DMS 273 treated with DMSO at 0.1 percent for 48 hours (cell line): ENCODE data around the gene GABRA6.
"Not testable (repeated sequence)": the region's sequence is repeated elsewhere in the genome, so short reads cannot be mapped to it uniquely, and the experiment has no call there.

Experiments used
- DNase-seq: peaks from one replicate; lab custom pipeline; 2025; lab: John Stamatoyannopoulos, UW

GABRA6 gene

GRCh38 chr5:161685461-161685860 lies at the start of gene GABRA6:
Gene GABRA6 (plus strand): TSS chr5:161685721. CDS start chr5:161685990, 269 bp downstream.
- no peak for DNase-seq

- no peak for DNase-seq
Measured at GRCh38 chr5:161637591-161637990, 47.9 kb upstream of the GABRA6 start.

- no peak for DNase-seq
Measured at GRCh38 chr5:161641444-161641843, 44.1 kb upstream of the GABRA6 start.

- DNase-seq, result no peak
Measured at GRCh38 chr5:161645264-161645663, 40.3 kb upstream of the GABRA6 start.

GRCh38 chr5:161651926-161652325 lies 33.6 kb upstream of the GABRA6 start:
- not testable (repeated sequence) for DNase-seq

GRCh38 chr5:161660806-161661205 lies 24.7 kb upstream of the GABRA6 start:
- DNase-seq, result no peak

GRCh38 chr5:161663431-161663830 lies 22.1 kb upstream of the GABRA6 start:
- no peak for DNase-seq

- DNase-seq, result no peak
Measured at GRCh38 chr5:161676103-161676502, 9.4 kb upstream of the GABRA6 start.

GRCh38 chr5:161686149-161686548 lies 628 bp downstream of the GABRA6 start:
- DNase-seq, result no peak

- no peak for DNase-seq
Measured at GRCh38 chr5:161686881-161687280, 1.4 kb downstream of the GABRA6 start.

GRCh38 chr5:161687316-161687715 lies 1.8 kb downstream of the GABRA6 start:
- no peak for DNase-seq

- no peak for DNase-seq
Measured at GRCh38 chr5:161691911-161692310, 6.4 kb downstream of the GABRA6 start.

- no peak for DNase-seq
Measured at GRCh38 chr5:161697001-161697400, 11.5 kb downstream of the GABRA6 start.

- no peak for DNase-seq
Measured at GRCh38 chr5:161700065-161700464, 14.5 kb downstream of the GABRA6 start.

- DNase-seq, result no peak
Measured at GRCh38 chr5:161703528-161703927, 18.0 kb downstream of the GABRA6 start.

- no peak for DNase-seq
Measured at GRCh38 chr5:161707382-161707781, 21.9 kb downstream of the GABRA6 start.

- DNase-seq, result no peak
Measured at GRCh38 chr5:161709239-161709638, 23.7 kb downstream of the GABRA6 start.

- no peak for DNase-seq
Measured at GRCh38 chr5:161713042-161713441, 27.5 kb downstream of the GABRA6 start.

GRCh38 chr5:161719157-161719556 lies 33.6 kb downstream of the GABRA6 start:
- DNase-seq, result no peak

GRCh38 chr5:161720460-161720859 lies 34.9 kb downstream of the GABRA6 start:
- DNase-seq, result no peak

GRCh38 chr5:161734741-161735140 lies 49.2 kb downstream of the GABRA6 start:
- no peak for DNase-seq

GRCh38 chr5:161740433-161740832 lies 54.9 kb downstream of the GABRA6 start:
- DNase-seq, result no peak

- DNase-seq, result no peak
Measured at GRCh38 chr5:161744276-161744675, 58.8 kb downstream of the GABRA6 start.

GRCh38 chr5:161745392-161745791 lies 59.9 kb downstream of the GABRA6 start:
- no peak for DNase-seq

GRCh38 chr5:161751265-161751664 lies 65.7 kb downstream of the GABRA6 start:
- no peak for DNase-seq
